ENCODE measurements around the gene JAGN1.
"Not testable (repeated sequence)": the region's sequence is repeated elsewhere in the genome, so short reads cannot be mapped to it uniquely, and the experiment has no call there.

JAGN1 gene

DNA sequence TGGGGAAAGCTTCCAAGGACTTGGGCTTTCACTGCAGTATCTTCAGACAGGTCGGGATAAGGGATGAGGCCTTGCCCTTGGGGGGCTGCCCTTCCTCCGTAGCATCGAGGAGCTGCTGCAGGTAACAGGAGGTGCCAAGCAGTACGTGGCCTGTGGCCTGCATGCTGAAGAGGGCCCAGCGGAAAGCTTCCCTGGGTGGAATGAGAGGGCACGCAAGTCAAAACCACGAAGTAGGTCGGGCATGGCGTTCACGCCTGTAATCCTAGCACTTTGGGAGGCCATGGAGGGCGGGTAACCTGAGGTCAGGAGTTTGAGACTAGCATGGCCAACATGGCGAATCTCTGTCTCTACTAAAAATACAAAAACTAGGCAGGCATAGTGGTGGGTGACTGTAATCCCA is 23.3 kb upstream of the JAGN1 start:
- DNase-seq (ENCODE audit: low spot score): no peak

DNA sequence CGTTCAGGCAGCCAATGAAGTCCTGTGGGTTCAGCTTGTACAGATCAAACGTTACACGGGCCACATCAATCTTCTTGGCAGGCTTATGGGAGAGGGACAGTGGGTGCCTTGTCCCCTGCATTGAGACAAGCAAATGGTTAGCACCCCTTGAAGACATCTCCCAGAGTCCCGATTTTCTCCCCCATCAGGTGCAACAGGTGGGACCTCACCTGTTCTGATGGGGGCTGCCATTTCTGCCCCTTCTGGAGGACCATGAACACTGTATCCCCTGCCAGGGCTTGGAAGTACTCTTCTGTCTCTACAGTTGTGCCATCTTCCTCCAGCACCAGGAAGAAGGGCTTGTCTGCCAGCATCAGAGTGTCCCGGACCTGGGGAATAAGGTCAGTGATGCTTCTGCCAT is 20.5 kb upstream of the JAGN1 start:
- no peak for DNase-seq (ENCODE audit: low spot score)

DNA sequence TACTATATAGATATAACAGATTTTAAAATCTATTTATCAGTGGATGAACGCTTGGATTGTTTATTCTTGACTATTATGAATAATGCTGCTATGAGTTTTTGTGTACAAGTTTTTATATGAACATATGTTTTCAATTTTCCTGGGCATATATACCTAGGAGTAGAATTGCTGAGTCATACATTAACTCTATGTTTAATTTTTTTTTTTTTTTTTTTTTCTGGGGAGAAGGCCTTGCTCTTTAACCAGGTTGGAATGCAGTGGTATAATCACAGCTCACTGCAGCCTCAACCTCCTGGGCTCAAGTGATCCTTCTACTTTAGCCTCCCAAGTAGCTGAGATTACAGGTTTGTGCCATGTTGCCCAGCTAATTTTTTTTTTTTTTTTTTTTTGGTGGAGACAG is 19.4 kb upstream of the JAGN1 start:
- no peak for DNase-seq (ENCODE audit: low spot score)

DNA sequence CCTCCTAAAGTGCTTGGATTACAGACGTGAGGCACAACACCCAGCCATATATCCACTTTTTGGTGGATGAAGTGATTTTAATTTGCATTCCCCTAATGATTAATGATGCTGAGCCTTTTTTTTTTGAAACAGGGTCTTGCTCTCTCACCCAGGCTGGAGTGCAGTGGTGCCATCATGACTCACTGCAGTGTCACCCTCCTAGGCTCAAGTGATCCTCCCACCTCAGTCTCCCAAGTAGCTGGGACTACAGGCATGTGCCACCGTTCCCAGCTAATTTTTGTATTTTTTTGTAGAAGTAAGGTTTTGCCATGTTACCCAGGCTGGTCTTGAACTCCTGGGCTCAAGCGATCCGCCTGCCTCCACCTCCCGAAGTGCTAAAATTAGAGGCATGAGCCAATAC is 18.3 kb upstream of the JAGN1 start:
- DNase-seq (ENCODE audit: low spot score): not testable (repeated sequence)

- DNase-seq (ENCODE audit: low spot score): no peak
These were observed 15.0 kb upstream of the JAGN1 start for GRCh38 chr3:9875448-9875847.

DNA sequence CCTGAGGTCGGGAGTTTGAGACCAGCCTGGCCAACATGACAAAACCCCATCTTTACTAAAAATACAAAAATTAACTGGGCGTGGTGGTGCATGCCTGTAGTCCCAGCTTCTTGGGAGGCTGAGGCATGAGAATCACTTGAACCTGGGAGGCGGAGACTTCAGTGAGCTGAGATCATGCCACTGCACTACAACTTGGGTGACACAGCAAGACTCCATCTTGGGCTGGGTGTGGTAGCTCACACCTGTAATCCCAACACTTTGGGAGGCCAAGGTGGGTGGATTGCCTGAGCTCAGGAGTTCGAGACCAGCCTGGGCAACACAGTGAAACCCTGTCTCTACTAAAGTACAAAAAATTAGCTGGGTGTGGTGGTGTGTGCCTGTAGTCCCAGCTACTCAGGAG is 14.2 kb upstream of the JAGN1 start:
- not testable (repeated sequence) for DNase-seq (ENCODE audit: low spot score)

GRCh38 chr3:9876991-9877390 is 13.4 kb upstream of the JAGN1 start:
- no peak for DNase-seq (ENCODE audit: low spot score)

DNA sequence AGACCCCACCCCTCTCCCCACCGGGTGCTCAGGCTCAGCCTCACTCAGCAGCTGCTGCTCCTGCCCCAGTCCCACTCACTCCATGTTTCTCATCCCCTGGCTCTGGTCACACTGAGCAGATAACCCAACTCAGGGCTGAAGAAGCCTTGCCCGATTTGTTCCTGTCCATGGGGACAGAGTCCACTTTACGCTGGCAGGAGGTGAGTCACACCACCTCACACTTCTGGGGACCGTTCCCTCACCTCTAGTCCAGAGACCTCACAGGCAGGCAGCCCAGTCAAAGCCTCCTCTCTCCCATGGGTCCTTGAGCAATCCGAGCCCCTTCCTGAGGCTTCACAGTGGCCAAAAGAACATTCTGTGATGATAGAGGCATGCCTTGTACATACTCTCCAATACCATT is 11.7 kb upstream of the JAGN1 start:
- no peak for DNase-seq (ENCODE audit: low spot score)

- DNase-seq (ENCODE audit: low spot score): no peak
These were observed 10.4 kb upstream of the JAGN1 start, which contains the start of gene CIDEC for GRCh38 chr3:9879830-9880549. Gene CIDEC (minus strand): TSS chr3:9880253. CDS start chr3:9878486, 1,767 bp downstream.

- DNase-seq (ENCODE audit: low spot score): no peak
These were observed 9.0 kb upstream of the JAGN1 start for GRCh38 chr3:9881441-9881840.

- no peak for DNase-seq (ENCODE audit: low spot score)
These were observed 6.5 kb upstream of the JAGN1 start for GRCh38 chr3:9883706-9884554.

DNA sequence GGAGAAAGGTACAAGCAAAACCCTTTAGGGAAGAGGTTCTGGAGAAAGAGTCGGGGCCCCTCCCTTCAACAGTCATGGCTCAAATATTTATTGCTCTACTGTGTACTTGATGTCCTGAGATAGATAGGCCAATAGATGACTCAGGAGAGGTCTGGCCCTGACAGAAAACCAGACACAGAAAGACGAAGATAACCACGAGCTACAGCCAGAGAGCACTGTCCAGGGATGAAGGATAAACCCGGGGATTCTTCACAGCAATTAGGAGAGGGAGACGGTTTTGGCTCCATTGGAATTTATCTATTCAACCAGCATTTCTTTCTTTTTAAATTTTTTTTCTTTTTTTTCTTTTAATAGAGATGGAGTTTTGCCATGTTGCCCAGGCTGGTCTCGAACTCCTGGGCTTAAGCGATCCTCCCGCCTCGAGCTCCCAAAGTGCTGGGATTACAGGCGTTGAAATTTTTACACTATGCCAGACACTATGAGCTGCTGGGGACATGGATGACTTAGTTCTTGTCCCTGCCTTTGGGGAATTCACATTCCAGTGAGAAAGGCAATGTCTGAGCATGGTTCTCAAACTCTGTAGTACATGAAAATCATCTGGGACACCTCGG is 5.8 kb upstream of the JAGN1 start:
- DNase-seq (ENCODE audit: low spot score): no peak

- no peak for DNase-seq (ENCODE audit: low spot score)
These were observed 4.1 kb upstream of the JAGN1 start for GRCh38 chr3:9886328-9886727.

DNA sequence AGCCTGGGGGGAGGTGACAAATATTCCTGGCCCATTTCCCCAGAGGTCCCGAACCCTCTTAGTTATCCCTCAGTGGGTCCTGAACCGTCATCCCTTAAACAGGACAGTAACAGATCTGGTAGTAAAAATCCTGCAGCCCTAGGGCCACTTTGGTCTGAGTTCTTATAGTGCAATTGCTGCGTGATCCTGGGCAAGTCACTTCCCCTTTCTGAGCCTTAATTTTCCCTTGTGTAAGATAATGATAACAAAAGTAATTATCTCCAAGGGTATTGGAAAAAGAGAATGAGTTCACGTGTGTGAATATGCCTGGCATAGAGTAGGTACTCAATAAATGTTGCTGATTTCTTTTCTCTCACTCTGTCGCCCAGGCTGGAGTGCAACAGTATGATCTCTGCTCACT is 2.9 kb upstream of the JAGN1 start:
- DNase-seq (ENCODE audit: low spot score): no peak

DNA sequence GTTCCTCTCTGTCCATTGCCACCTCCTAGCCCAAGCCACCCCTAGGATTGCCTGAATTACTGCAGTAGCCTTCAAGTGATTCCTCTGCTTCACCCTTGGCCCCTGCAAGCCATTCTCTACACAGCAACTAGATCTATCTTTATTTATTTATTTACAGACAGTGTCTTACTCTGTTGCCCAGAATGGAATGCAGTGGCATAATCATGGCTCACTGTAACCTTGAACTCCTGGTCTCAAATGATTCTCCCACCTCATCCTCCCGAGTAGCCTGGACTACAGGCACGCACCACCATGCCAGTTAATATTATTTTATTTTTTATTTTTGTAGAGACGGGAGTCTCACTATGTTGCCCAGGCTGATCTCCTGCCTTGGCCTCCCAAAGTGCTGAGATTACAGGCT is 1.9 kb upstream of the JAGN1 start:
- no peak for DNase-seq (ENCODE audit: low spot score)

DNA sequence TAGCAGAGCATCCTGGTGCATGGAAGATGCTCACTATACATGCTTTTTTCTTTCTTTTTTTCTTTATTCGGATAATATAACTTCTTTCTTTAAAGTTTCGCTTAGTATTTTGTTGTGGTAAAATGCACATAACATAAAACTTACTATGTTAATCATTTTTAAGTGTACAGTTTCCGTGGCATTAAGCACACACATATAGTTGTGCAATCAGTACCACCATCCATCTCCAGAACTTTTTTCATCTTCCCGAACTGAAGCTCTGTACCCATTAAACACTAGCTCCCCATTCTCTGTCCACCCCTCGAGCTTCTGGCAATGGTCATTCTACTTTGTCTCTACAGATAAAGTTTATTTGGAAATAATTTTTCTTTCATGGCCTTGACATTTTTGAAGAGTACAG is 1.0 kb upstream of the JAGN1 start:
- DNase-seq (ENCODE audit: low spot score): no peak

DNA sequence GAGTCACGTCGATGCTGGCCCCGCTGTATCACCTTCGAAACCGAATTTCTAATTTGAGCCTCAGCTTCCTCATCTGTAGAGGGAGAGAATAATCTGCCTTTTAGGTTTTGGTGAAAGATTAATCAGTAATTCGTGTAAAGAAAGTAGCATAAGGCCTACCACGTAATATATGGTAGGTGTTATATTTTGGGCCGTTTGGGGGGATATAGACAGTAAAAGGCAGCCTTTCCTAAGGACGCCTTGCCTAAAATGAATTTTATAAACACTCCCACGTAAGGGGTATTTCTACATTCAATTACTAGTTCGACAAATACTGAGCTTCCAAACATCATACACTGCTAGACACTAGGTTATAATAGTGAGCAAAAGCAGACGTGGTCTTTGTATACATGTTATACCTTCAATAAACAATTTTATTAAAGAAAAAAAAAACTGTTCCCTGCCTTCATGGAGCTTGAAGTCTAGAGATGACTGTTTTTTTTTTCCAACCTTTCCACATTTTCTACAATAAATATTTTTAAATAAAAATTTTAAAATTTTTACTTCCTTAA is 737 bp downstream of the JAGN1 start:
- no peak for DNase-seq (ENCODE audit: low spot score)

DNA sequence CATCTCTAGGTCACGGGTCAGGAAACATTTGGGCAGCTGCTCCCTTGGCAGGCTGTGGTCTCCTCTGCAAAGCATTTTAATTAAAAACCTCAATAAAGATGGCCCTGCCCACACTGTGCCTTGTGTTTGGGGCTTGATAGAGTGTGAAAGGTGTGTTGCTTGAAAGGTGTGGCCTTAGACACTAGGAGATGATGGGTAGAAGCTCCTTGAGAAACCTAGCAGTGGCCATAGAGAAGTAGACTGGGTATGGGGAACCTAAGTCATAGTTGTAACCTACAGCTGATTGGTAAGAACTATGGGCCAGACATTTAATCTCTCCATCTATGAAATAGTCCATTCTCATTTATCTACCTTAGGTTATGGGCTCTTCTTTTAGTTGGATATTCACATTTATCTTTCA is 3.3 kb downstream of the JAGN1 start:
- no peak for DNase-seq (ENCODE audit: low spot score)

DNA sequence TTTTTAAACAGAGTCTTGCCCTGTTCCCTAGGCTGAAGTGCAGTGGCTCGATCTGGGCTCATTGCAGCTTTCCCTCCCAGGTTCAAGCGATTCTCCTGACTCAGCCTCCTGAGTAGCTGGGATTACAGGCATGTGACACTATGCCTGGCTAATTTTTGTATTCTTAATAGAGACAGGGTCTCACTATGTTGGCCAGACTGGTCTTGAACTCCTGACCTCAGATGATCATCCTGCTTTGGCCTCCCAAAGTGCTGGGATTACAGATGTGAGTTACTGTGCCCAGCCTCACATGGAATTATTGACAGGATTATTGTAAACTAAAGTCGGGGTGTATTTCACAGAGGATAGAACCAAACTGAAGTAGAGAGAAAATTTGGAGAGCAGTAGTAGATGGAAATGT is 5.3 kb downstream of the JAGN1 start:
- DNase-seq (ENCODE audit: low spot score): not testable (repeated sequence)

GRCh38 chr3:9896755-9897407 is 6.5 kb downstream of the JAGN1 start:
- not testable (repeated sequence) for DNase-seq (ENCODE audit: low spot score)

DNA sequence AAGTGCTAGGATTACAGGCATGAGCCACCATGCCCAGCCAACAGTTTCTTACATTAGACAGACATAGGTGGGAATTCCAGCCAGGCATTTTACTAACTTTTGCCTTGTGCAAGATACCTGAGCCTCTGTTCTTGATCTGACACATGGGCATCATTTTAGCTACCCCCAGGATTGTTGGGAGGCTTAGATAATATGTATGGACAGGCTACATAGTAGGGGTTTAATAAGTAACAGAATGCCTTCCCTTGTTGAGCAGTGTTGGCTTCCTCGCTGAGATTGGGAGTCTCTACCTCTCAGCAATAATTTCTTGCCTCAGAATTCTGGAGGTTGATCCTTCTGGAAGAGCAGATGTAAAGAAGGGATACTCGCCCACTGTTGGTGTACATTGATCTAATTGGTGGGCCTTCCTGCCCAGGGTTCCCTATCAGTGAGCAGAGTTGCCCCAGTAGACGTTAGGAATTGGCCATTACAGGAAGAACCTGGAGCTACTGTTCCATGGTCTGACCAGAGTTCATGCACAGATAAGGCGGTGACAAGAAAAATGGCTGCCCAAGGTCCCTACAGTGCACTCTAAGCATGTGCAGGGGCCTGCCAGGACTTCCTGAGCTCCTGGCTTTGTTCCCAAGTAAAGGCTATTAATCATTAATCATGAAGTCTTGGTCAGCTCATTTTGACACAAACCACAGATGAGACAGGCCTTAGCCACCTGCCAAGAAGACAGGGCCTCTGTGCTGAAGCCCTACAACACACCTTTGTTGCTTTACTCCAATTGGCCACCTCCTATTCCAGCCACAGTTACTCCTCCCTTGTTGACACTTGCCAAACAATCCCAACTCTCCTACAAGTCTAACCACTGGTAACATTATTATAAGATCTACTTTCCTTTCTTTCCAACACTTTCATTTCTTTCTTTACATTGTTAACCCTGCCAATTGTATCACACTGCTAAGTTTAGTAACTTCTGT is 7.3 kb downstream of the JAGN1 start:
- DNase-seq (ENCODE audit: low spot score): no peak
